GM12872 (cell line): Measurements from ENCODE around the gene LKAAEAR1.

Experiments used
- TF ChIP-seq, protein P1 (sequence below): IDR thresholded peaks from 3 replicates; pipeline ENCODE4 v1.5.1; 2011; ENCODE audit warnings: low read depth, mild to moderate bottlenecking, low read length, moderate library complexity; ENCODE audit not compliant: insufficient read depth

LKAAEAR1 gene

DNA sequence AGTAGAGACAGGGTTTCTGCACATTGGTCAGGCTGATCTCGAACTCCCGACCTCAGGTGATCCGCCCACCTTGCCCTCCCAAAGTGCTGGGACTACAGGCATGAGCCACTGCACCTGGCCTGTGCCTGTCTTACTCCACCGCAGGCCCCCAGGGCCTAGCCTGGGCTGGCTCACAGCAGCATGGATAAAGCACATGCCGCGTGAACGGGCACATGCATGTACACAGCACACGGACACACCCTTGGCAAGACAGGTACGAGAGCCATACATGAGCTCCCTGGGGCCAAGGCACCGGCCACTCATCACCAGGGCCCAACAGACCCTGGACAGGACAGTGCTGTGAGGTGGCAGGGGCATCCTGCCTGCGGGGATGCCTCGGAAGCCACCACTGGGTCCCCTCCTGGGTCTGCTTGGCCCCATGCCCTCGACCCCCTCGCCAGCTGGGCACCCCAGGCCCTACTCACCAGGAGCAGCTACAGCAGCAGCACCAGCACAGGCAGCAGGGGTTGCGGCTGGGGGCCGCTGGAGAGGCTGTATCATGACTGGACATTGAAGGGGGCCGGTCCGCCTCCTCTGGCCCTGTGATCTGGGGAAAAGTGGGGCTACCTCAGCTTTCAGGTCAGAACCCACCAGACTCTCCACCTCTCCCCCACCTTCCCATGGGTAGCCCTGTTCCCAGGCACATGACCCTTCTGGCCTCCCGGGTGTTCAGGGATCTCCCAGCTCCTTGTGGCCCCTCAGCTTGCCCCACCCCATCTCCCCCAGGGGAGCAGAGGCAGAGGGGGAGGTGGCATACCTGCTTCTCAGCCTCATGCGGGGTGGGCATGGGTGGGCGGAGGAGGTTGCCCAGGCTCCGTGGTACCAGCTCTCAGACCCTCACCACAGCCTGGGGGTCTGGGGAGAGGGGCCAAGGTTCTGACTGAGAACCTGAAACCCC, 7.9 kb downstream of the LKAAEAR1 start:
- TF ChIP-seq, protein P1, sequence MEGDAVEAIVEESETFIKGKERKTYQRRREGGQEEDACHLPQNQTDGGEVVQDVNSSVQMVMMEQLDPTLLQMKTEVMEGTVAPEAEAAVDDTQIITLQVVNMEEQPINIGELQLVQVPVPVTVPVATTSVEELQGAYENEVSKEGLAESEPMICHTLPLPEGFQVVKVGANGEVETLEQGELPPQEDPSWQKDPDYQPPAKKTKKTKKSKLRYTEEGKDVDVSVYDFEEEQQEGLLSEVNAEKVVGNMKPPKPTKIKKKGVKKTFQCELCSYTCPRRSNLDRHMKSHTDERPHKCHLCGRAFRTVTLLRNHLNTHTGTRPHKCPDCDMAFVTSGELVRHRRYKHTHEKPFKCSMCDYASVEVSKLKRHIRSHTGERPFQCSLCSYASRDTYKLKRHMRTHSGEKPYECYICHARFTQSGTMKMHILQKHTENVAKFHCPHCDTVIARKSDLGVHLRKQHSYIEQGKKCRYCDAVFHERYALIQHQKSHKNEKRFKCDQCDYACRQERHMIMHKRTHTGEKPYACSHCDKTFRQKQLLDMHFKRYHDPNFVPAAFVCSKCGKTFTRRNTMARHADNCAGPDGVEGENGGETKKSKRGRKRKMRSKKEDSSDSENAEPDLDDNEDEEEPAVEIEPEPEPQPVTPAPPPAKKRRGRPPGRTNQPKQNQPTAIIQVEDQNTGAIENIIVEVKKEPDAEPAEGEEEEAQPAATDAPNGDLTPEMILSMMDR: no peak

DNA sequence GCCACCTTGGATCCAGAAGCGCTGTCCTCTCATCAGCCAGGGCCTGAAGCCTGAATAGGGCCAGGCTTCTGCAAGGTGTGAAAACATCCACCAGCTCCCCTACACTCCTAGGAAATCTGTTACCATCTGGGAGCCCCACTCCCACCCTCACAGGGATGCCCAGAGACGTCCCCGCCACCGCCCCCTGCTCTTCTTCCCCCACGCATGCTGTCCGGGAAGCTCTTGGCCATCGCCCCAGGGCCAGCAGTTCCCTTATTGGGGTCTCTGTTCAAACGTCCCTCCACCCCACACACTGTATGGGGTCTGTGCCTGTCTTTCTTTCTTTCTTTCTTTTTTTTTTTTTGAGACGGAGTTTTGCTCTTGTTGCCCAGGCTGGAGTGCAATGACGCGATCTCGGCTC, 8.6 kb downstream of the LKAAEAR1 start:
- TF ChIP-seq, protein P1: no peak

DNA sequence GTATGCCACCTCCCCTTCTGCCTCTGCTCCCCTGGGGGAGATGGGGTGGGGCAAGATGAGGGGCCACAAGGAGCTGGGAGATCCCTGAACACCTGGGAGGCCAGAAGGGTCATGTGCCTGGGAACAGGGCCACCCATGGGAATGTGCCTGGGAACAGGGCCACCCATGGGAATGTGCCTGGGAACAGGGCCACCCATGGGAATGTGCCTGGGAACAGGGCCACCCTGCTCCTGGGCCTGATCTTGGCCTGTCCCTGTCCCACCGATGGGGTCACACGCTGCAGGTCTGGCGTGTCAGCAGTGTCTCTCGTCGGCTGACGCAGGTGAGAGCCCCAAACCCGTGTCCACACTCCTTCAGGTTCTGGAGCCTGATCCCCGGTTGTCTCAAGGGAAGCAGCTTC, 9.2 kb downstream of the LKAAEAR1 start:
- TF ChIP-seq, protein P1: no peak

DNA sequence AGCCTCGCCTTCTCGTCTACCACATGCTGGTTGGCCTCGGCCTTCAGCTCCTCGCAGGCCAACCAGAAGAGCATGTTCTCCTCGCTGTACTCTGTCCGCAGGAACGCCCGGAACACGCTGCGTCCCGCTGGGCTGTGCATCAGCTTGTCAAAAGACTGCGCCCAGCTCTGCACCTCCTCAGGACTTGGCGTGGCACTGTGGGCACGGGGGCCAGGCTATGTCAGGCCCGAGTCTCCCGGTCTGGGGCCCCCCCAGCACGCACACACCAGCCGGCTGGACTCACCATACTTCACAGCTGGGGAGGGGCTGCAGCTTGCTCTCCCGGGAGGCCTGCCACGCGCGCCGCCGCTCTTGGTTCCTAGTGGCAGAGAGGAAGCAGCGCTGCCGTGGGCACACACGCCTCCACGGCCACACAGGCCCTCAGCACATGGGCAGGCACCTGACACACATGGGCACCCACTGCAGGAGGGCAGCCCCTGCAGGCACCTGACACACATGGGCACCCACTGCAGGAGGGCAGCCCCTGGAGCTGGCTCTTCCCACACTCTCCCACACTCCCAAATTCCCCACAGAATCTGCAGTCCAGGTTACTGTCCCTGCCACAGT, 9.9 kb downstream of the LKAAEAR1 start:
- TF ChIP-seq, protein P1: no peak

DNA sequence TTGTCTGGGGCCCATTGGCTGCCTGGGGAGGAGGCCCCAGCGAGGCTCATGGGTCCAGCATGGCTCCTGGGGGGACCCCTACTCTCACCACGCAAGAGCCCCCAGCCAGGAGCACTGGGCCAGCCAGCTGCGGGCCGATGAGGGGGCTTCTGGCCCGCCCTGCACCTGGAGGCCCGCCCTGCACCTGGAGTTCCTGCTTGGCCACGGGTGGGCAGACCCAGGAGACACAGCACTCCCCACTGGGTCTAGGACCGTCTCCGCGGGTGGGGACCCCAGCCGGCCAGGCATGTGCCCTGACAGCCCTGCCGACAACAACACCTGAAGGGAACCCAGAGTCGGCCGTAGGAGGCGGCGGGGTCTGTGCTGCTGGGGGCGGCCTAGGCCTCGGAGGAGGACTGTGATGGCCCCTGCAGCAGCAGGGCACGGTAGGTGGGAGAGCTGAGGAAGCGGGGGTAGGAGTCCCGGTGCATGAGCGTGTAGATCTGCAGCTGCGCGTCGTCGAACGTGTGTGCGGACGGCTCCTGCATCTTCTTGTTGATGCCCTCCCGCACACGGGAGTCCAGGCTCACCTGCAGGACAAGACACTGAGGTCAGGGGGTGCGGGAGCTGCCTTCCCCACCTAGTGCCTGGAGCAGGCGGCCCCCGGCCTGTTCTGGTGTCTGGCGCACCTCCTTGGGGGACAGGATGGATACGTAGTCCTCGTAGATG, 10.6 kb downstream of the LKAAEAR1 start:
- TF ChIP-seq, protein P1: no peak

DNA sequence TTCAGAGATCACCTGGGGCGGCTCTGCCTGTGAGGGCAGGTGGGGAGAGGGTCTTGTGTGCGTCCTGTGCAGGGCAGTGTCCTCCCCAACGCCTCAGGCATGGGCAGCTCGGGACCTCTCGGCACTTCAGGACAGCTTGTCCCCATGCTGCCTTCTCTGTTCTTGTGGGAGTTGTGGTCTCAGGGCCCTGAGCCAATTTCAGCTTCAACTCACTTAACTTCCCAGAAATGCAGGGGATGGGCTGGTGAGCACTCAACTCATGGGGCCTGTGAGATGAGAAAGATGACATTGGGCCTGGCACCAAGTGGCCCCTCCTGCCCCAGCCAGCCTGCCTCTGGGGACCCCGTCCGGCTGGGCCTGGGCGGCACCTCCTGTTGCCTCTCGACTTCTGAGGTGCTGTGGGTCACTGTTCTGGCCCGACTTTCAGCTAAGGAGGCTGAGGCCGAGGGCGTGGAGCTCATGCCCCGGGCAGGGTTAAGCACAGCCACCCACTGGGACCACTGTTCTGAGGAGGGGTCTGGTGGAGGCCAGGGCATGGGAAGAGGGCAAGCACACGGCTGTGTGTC, 11.6 kb downstream of the LKAAEAR1 start:
- TF ChIP-seq, protein P1: no peak
